Mesendoderm (in vitro differentiated cells): ENCODE data around the gene VAV3.

ENCODE experiments used
- DNase-seq: peaks from one replicate; pipeline ENCODE4 v3.0.0; 2013
- H2AK5ac ChIP-seq: 2 replicates; pipeline ENCODE4 v1.6.1; 2013; ENCODE audit warnings: low read length, inconsistent platforms
- H2BK120ac ChIP-seq: 2 replicates; pipeline ENCODE4 v1.6.1; 2013; ENCODE audit warnings: low read depth, mild to moderate bottlenecking, low read length, moderate library complexity, mixed read lengths
- H2BK15ac ChIP-seq: replicated peaks from 2 replicates; pipeline ENCODE4 v1.6.1; 2013; ENCODE audit warnings: low read depth, mild to moderate bottlenecking, moderate library complexity
- H2BK5ac ChIP-seq: 2 replicates; pipeline ENCODE4 v1.6.1; 2013; ENCODE audit warnings: low read length, inconsistent platforms
- H3K18ac ChIP-seq: 2 replicates; pipeline ENCODE4 v1.6.1; 2013; ENCODE audit warnings: mild to moderate bottlenecking, low read length, mixed read lengths
- H3K23ac ChIP-seq: one replicate; pipeline ENCODE4 v1.6.1; 2013; ENCODE audit warnings: low read length
- H3K27ac ChIP-seq: 2 replicates; pipeline ENCODE4 v1.5.1; 2013; ENCODE audit warnings: low read depth, mild to moderate bottlenecking, inconsistent platforms, low read length, moderate library complexity
- H3K27me3 ChIP-seq: 2 replicates; pipeline ENCODE4 v1.6.1; 2013; ENCODE audit warnings: low read length, control low read depth, mild to moderate bottlenecking, inconsistent platforms; ENCODE audit not compliant: insufficient read depth, poor library complexity
- H3K36me3 ChIP-seq: 2 replicates; pipeline ENCODE4 v1.6.1; 2013; ENCODE audit warnings: low read length, inconsistent platforms; ENCODE audit not compliant: control insufficient read depth, insufficient read depth
- H3K4ac ChIP-seq: one replicate; pipeline ENCODE4 v1.6.1; 2013; ENCODE audit warnings: low read depth, mild to moderate bottlenecking, low read length, moderate library complexity
- H3K4me1 ChIP-seq: 2 replicates; pipeline ENCODE4 v1.6.1; 2013; ENCODE audit warnings: low read depth, low read length, inconsistent platforms; ENCODE audit not compliant: control insufficient read depth
- H3K4me2 ChIP-seq: 2 replicates; pipeline ENCODE4 v1.6.1; 2013; ENCODE audit warnings: low read length
- H3K4me3 ChIP-seq: 2 replicates; pipeline ENCODE4 v1.5.1; 2013; ENCODE audit warnings: mild to moderate bottlenecking, low read length
- H3K56ac ChIP-seq: one replicate; pipeline ENCODE4 v1.6.1; 2013; ENCODE audit warnings: low read length
- H3K79me1 ChIP-seq: 2 replicates; pipeline ENCODE4 v1.6.1; 2013; ENCODE audit warnings: low read length, inconsistent platforms
- H3K79me2 ChIP-seq: 2 replicates; pipeline ENCODE4 v1.6.1; 2013; ENCODE audit warnings: mild to moderate bottlenecking, low read length; ENCODE audit not compliant: control insufficient read depth, insufficient read depth
- H3K9ac ChIP-seq: 2 replicates; pipeline ENCODE4 v1.6.1; 2013; ENCODE audit warnings: low read length, inconsistent platforms
- H4K5ac ChIP-seq: one replicate; pipeline ENCODE4 v1.6.1; 2013; ENCODE audit warnings: low read length
- H4K8ac ChIP-seq: one replicate; pipeline ENCODE4 v1.6.1; 2013; ENCODE audit warnings: low read depth, mild to moderate bottlenecking, control low read depth, low read length, moderate library complexity
- WGBS: extraction: QIAGEN DNeasy Blood & Tissue Kit; methylation state at CpG from one replicate; pipeline ENCODE4 v1.1.7; 2013; ENCODE audit warnings: low lambda C conversion rate, missing lambda C conversion rate; ENCODE audit not compliant: insufficient coverage; ENCODE audit errors: extremely low coverage; 5-methylcytosine and 5-hydroxymethylcytosine counted together

VAV3 gene

DNA sequence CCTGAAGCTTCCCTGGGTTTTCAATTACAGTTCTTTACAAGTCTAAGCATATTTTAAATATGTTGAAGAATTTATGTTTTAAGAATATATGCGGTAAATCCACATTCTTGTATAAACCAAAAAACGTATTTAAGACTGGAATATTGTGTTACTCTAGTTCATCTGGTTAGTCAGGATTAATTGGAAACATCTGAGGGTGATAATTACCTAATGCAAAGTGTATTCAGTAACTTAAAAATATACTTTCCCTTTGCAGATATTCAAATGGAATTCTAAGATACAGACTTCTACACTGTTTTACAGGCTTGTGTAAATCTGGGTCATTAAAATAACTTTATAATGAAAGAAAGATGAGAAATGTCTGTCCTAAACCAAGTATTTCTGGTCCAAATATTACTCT is 302.0 kb downstream of the VAV3 start:
- Histone ChIP-seq H3K18ac (no peak overlapping the region), H2AK5ac (no peak overlapping the region), H3K23ac (no peak overlapping the region), H3K4ac (no peak overlapping the region), H3K9ac (no peak overlapping the region), H3K4me1 (no peaks in the 10 kb centered on the region), H4K8ac (no peak overlapping the region), H2BK120ac (no peak overlapping the region), H4K5ac (no peak overlapping the region), H3K27ac (no peak overlapping the region), H2BK5ac (no peak overlapping the region), H3K79me1 (no peaks in the 10 kb centered on the region), H3K27me3 (no peaks in the 10 kb centered on the region), H3K79me2 (no peaks in the 10 kb centered on the region), H3K36me3 (no peaks in the 10 kb centered on the region), H2BK15ac (no peak overlapping the region), H3K4me2 (no peak overlapping the region), H3K4me3 (no peak overlapping the region), H3K56ac (no peak overlapping the region)
- WGBS = 100% methylated on average over 2 of the region's 2 CpGs
- DNase-seq = no peak

DNA sequence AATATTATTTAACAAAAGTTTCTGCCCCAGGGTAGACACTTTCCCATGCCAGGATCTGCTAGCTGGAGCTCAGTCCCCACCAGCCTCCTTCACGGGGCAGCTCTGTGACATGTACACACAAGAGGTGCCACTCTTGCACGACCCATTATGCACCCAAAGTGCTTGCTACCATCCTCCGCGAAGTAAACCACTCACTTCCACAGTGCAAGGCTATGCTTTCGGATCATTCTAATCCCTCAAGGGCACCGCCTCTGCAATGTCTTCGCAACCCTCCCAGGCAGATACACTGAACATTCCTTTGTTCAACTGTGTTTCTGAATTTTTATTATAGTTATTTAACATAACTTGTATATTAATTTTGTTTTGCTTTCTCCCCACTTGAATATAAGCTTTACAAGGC is 303.8 kb downstream of the VAV3 start:
- Histone ChIP-seq H4K8ac (no peak overlapping the region), H2BK120ac (no peak overlapping the region), H3K4ac (no peak overlapping the region), H3K9ac (no peak overlapping the region), H3K36me3 (no peaks in the 10 kb centered on the region), H3K27ac (no peak overlapping the region), H3K4me3 (no peak overlapping the region), H2BK15ac (no peak overlapping the region), H3K18ac (no peak overlapping the region), H2AK5ac (no peak overlapping the region), H3K23ac (no peak overlapping the region), H4K5ac (no peak overlapping the region), H3K4me1 (no peaks in the 10 kb centered on the region), H3K79me2 (no peaks in the 10 kb centered on the region), H3K4me2 (no peak overlapping the region), H3K79me1 (no peaks in the 10 kb centered on the region), H2BK5ac (no peak overlapping the region), H3K56ac (no peak overlapping the region), H3K27me3 (no peaks in the 10 kb centered on the region)
- WGBS = no CpG with 5 or more reads among the region's 7 CpGs
- no peak for DNase-seq

DNA sequence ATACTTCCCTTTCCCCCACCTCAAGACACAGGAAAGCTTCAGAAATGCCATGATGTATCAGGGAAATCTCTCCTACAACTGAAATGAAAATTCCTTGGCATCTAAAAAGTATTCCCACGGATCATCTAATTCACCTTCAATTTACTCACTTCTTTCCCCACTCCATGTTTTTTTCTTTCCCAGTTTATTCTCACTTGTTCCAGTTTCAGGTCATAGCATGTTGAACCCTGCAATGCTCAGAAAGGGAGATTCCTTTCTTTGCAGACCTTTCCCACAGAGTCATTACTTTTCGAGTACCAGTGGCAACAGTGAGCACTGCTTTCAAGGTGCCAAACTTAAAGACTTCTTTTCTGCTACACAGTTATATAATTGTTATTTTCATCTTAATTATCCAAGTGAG is 305.0 kb downstream of the VAV3 start:
- H3K79me2 ChIP-seq = no peaks in the 10 kb centered on the region
- no peaks in the 10 kb centered on the region for H3K4me1 ChIP-seq
- no peak overlapping the region for H3K4ac ChIP-seq
- DNase-seq = no peak
- H3K9ac ChIP-seq = no peak overlapping the region
- no peak overlapping the region for H4K5ac ChIP-seq
- H4K8ac ChIP-seq = no peak overlapping the region
- H2BK15ac ChIP-seq = no peak overlapping the region
- H3K4me2 ChIP-seq = no peak overlapping the region
- no peak overlapping the region for H2BK5ac ChIP-seq
- H2AK5ac ChIP-seq = no peak overlapping the region
- no peak overlapping the region for H2BK120ac ChIP-seq
- WGBS = no CpG with 5 or more reads among the region's 2 CpGs
- H3K4me3 ChIP-seq = no peak overlapping the region
- H3K27me3 ChIP-seq = no peaks in the 10 kb centered on the region
- no peaks in the 10 kb centered on the region for H3K36me3 ChIP-seq
- H3K23ac ChIP-seq = no peak overlapping the region
- no peak overlapping the region for H3K18ac ChIP-seq
- H3K27ac ChIP-seq = no peak overlapping the region
- H3K79me1 ChIP-seq = no peaks in the 10 kb centered on the region
- H3K56ac ChIP-seq = no peak overlapping the region

DNA sequence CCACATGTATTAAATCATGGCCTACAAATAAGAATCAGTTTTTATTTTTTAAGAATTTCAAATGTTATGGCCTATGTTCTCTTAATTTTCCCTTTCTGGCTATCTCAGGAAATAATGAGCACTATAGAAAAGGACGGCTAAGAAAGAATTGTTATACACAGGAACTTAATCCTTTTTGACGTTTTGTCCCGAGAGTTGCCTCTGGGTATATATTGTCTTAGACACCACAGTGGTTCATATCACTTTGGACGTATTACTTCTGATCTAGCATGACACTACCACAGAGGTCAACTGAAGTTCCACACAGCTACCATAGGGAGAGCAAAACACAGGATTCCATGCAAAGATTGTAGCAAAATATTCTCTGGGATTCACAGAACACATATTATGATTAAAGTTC is 307.6 kb downstream of the VAV3 start:
- no peak overlapping the region for H2BK5ac ChIP-seq
- no peaks in the 10 kb centered on the region for H3K27me3 ChIP-seq
- no peak overlapping the region for H4K5ac ChIP-seq
- no peak overlapping the region for H3K56ac ChIP-seq
- no peak overlapping the region for H3K4me3 ChIP-seq
- H2BK15ac ChIP-seq = no peak overlapping the region
- H2AK5ac ChIP-seq = no peak overlapping the region
- no peaks in the 10 kb centered on the region for H3K79me1 ChIP-seq
- H3K36me3 ChIP-seq = no peaks in the 10 kb centered on the region
- no peak overlapping the region for H3K23ac ChIP-seq
- no CpG with 5 or more reads among the region's 4 CpGs for WGBS
- no peak overlapping the region for H3K9ac ChIP-seq
- DNase-seq = no peak
- H3K4ac ChIP-seq = no peak overlapping the region
- H2BK120ac ChIP-seq = no peak overlapping the region
- no peaks in the 10 kb centered on the region for H3K79me2 ChIP-seq
- H4K8ac ChIP-seq = no peak overlapping the region
- H3K18ac ChIP-seq = no peak overlapping the region
- no peaks in the 10 kb centered on the region for H3K4me1 ChIP-seq
- no peak overlapping the region for H3K27ac ChIP-seq
- H3K4me2 ChIP-seq = no peak overlapping the region

DNA sequence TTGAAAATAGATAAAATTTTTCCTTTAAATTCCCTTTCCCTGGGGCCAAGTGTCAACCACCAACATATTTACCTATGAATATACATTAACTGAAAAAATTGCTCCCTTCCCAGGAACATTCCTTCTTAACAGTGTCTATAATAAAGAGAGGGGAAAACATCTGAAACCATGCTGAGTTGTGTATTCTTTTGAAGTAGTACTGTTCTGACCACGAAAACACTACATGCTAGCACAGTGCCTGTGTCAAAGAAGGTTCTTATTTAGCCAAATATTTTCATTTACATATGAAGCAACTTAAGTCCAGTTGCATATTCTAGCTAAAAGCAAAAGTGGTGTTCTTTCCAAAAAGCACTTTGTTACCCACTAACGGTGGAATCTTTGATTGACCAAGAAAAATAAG is 311.2 kb downstream of the VAV3 start:
- H3K18ac ChIP-seq = no peak overlapping the region
- H3K4me1 ChIP-seq = no peaks in the 10 kb centered on the region
- H2AK5ac ChIP-seq = no peak overlapping the region
- H3K27me3 ChIP-seq = no peaks in the 10 kb centered on the region
- H3K23ac ChIP-seq = no peak overlapping the region
- no peak overlapping the region for H3K4ac ChIP-seq
- no peak overlapping the region for H3K56ac ChIP-seq
- no peak overlapping the region for H3K4me3 ChIP-seq
- no peaks in the 10 kb centered on the region for H3K36me3 ChIP-seq
- no peak overlapping the region for H4K5ac ChIP-seq
- H4K8ac ChIP-seq = no peak overlapping the region
- no peak overlapping the region for H3K4me2 ChIP-seq
- H2BK5ac ChIP-seq = no peak overlapping the region
- no peak for DNase-seq
- no peak overlapping the region for H3K27ac ChIP-seq
- H3K79me1 ChIP-seq = no peaks in the 10 kb centered on the region
- no peak overlapping the region for H2BK15ac ChIP-seq
- H3K79me2 ChIP-seq = no peaks in the 10 kb centered on the region
- no peak overlapping the region for H2BK120ac ChIP-seq
- no CpG with 5 or more reads among the region's 2 CpGs for WGBS
- no peak overlapping the region for H3K9ac ChIP-seq

DNA sequence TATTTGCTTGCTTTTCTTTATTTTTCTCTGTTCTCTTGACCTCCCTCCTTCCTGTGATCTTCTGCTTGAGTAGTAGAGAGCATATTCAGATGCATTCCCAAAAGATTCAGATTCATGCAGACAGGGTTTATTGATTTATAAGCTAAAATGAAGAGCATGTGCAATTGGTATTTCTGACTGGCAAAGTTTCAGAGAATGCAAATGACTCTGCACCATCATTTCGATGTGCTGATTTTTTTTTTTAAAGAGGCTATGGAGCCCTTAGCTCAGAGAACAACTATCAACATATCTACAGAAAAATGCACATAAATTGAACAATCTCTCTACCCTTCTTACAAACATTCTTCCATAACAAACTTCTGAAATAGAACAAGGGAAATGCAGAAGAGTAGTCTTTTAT is 312.0 kb downstream of the VAV3 start:
- Histone ChIP-seq H2BK15ac (no peak overlapping the region), H3K4ac (no peak overlapping the region), H3K23ac (no peak overlapping the region), H2BK5ac (no peak overlapping the region), H3K4me2 (no peak overlapping the region), H3K4me3 (no peak overlapping the region), H3K4me1 (no peaks in the 10 kb centered on the region), H3K79me1 (no peaks in the 10 kb centered on the region), H3K27ac (no peak overlapping the region), H3K36me3 (no peaks in the 10 kb centered on the region), H4K5ac (no peak overlapping the region), H4K8ac (no peak overlapping the region), H3K27me3 (no peaks in the 10 kb centered on the region), H2AK5ac (no peak overlapping the region), H2BK120ac (no peak overlapping the region), H3K18ac (no peak overlapping the region), H3K79me2 (no peaks in the 10 kb centered on the region), H3K56ac (no peak overlapping the region), H3K9ac (no peak overlapping the region)
- no CpG with 5 or more reads among the region's 1 CpG for WGBS
- no peak for DNase-seq
